Measurements from ENCODE around the gene DBN1. TPM values are rescaled to one million over a fixed set of nuclear protein-coding genes. Genes with fewer than 3 reads are reported as not detected.
A peak's percentile ranks its signal among the peaks of the same experiment; 100 is the strongest.

The DBN1 gene
- total and polyA plus RNA-seq, 9 of the 15 experiments (the other 6 are each of a cell fraction or from before 2014, with no cell fraction given) = 0.25 to 87.2 (median 27.9) TPM

DNA sequence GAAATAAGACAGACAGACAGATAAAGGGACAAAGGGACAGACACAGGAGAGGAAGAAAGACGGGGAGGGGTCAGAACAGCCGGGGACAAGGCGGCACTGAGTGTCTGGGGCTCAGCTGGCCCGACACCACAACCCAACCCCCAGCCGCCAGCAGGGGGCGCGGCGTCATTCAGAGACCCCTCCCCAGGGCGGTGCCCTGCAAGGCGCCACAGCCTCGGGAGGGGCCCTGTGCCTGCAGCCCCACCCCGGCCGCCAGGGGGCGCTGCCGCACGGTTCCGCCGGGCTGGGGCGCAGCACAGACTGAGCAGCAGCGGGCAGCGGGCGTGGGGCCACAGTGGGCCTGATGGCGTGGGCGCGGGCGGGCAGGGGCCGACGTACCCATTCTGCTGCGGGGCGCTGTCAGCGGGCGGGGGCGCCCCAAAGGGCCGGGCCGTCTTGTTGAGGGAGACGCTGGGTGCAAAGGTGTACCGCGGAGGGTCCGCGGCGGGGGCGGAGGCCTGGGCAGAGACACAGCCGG is 18.1 kb upstream of the DBN1 start (continued):
- TF ChIP-seq, protein P1, sequence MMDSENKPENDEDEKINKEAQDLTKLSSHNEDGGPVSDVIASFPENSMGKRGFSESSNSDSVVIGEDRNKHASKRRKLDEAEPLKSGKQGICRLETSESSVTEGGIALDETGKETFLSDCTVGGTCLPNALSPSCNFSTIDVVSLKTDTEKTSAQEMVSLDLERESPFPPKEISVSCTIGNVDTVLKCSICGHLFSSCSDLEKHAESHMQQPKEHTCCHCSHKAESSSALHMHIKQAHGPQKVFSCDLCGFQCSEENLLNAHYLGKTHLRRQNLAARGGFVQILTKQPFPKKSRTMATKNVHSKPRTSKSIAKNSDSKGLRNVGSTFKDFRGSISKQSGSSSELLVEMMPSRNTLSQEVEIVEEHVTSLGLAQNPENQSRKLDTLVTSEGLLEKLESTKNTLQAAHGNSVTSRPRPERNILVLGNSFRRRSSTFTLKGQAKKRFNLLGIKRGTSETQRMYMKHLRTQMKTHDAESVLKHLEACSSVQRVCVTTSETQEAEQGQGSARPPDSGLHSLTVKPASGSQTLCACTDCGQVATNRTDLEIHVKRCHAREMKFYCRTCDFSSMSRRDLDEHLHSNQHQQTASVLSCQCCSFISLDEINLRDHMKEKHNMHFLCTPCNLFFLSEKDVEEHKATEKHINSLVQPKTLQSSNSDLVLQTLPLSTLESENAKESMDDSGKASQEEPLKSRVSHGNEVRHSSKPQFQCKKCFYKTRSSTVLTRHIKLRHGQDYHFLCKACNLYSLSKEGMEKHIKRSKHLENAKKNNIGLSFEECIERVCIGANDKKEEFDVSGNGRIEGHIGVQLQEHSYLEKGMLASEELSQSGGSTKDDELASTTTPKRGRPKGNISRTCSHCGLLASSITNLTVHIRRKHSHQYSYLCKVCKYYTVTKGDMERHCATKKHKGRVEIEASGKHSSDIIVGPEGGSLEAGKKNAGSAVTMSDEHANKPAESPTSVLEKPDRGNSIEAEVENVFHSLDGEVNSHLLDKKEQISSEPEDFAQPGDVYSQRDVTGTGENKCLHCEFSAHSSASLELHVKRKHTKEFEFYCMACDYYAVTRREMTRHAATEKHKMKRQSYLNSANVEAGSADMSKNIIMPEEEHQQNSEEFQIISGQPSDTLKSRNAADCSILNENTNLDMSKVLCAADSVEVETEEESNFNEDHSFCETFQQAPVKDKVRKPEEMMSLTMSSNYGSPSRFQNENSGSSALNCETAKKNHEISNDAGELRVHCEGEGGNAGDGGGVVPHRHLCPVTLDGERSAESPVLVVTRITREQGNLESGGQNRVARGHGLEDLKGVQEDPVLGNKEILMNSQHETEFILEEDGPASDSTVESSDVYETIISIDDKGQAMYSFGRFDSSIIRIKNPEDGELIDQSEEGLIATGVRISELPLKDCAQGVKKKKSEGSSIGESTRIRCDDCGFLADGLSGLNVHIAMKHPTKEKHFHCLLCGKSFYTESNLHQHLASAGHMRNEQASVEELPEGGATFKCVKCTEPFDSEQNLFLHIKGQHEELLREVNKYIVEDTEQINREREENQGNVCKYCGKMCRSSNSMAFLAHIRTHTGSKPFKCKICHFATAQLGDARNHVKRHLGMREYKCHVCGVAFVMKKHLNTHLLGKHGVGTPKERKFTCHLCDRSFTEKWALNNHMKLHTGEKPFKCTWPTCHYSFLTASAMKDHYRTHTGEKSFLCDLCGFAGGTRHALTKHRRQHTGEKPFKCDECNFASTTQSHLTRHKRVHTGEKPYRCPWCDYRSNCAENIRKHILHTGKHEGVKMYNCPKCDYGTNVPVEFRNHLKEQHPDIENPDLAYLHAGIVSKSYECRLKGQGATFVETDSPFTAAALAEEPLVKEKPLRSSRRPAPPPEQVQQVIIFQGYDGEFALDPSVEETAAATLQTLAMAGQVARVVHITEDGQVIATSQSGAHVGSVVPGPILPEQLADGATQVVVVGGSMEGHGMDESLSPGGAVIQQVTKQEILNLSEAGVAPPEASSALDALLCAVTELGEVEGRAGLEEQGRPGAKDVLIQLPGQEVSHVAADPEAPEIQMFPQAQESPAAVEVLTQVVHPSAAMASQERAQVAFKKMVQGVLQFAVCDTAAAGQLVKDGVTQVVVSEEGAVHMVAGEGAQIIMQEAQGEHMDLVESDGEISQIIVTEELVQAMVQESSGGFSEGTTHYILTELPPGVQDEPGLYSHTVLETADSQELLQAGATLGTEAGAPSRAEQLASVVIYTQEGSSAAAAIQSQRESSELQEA (IDR thresholded peaks at IDR 0.05; ENCODE audit: low read depth) = no peak
- TF ChIP-seq, protein P2, sequence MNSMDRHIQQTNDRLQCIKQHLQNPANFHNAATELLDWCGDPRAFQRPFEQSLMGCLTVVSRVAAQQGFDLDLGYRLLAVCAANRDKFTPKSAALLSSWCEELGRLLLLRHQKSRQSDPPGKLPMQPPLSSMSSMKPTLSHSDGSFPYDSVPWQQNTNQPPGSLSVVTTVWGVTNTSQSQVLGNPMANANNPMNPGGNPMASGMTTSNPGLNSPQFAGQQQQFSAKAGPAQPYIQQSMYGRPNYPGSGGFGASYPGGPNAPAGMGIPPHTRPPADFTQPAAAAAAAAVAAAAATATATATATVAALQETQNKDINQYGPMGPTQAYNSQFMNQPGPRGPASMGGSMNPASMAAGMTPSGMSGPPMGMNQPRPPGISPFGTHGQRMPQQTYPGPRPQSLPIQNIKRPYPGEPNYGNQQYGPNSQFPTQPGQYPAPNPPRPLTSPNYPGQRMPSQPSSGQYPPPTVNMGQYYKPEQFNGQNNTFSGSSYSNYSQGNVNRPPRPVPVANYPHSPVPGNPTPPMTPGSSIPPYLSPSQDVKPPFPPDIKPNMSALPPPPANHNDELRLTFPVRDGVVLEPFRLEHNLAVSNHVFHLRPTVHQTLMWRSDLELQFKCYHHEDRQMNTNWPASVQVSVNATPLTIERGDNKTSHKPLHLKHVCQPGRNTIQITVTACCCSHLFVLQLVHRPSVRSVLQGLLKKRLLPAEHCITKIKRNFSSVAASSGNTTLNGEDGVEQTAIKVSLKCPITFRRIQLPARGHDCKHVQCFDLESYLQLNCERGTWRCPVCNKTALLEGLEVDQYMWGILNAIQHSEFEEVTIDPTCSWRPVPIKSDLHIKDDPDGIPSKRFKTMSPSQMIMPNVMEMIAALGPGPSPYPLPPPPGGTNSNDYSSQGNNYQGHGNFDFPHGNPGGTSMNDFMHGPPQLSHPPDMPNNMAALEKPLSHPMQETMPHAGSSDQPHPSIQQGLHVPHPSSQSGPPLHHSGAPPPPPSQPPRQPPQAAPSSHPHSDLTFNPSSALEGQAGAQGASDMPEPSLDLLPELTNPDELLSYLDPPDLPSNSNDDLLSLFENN (IDR thresholded peaks at IDR 0.05; ENCODE audit: low read depth in 2 of 2, low read length in 2 of 2) = 0 out of 4 replicates have a peak, but pooled peaks of 1 of the 2 experiments have one; percentile 59
- TF ChIP-seq, protein P3, sequence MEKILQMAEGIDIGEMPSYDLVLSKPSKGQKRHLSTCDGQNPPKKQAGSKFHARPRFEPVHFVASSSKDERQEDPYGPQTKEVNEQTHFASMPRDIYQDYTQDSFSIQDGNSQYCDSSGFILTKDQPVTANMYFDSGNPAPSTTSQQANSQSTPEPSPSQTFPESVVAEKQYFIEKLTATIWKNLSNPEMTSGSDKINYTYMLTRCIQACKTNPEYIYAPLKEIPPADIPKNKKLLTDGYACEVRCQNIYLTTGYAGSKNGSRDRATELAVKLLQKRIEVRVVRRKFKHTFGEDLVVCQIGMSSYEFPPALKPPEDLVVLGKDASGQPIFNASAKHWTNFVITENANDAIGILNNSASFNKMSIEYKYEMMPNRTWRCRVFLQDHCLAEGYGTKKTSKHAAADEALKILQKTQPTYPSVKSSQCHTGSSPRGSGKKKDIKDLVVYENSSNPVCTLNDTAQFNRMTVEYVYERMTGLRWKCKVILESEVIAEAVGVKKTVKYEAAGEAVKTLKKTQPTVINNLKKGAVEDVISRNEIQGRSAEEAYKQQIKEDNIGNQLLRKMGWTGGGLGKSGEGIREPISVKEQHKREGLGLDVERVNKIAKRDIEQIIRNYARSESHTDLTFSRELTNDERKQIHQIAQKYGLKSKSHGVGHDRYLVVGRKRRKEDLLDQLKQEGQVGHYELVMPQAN (IDR thresholded peaks at IDR 0.05; ENCODE audit: borderline replicate concordance) = peak; percentile 56
- TF ChIP-seq GTF2E2 (tag; IDR thresholded peaks at IDR 0.05) = no peak
- TF ChIP-seq, protein P4, sequence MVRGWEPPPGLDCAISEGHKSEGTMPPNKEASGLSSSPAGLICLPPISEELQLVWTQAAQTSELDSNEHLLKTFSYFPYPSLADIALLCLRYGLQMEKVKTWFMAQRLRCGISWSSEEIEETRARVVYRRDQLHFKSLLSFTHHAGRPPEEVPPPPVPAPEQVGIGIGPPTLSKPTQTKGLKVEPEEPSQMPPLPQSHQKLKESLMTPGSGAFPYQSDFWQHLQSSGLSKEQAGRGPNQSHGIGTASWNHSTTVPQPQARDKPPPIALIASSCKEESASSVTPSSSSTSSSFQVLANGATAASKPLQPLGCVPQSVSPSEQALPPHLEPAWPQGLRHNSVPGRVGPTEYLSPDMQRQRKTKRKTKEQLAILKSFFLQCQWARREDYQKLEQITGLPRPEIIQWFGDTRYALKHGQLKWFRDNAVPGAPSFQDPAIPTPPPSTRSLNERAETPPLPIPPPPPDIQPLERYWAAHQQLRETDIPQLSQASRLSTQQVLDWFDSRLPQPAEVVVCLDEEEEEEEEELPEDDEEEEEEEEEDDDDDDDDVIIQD (CRISPR knock-in tag; IDR thresholded peaks at IDR 0.05) = no peak
- no peak for TF ChIP-seq HIVEP1 (CRISPR knock-in tag; IDR thresholded peaks at IDR 0.05)
- peak in 1 of 2 experiments; percentile 55; a peak in 3 of 4 replicates for TF ChIP-seq RCOR1 (IDR thresholded peaks at IDR 0.05; ENCODE audit: borderline replicate concordance in 1 of 2, low read depth in 2 of 2, low read length in 2 of 2)
- TF ChIP-seq, protein P5, sequence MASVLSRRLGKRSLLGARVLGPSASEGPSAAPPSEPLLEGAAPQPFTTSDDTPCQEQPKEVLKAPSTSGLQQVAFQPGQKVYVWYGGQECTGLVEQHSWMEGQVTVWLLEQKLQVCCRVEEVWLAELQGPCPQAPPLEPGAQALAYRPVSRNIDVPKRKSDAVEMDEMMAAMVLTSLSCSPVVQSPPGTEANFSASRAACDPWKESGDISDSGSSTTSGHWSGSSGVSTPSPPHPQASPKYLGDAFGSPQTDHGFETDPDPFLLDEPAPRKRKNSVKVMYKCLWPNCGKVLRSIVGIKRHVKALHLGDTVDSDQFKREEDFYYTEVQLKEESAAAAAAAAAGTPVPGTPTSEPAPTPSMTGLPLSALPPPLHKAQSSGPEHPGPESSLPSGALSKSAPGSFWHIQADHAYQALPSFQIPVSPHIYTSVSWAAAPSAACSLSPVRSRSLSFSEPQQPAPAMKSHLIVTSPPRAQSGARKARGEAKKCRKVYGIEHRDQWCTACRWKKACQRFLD (CRISPR knock-in tag; IDR thresholded peaks at IDR 0.05) = 0 out of 2 replicates have a peak, but pooled peaks have one; percentile 32

Measured in K562 (cell line).